Vagina (tissue), 2 donors: ENCODE results near the gene EHMT1. TPM values are rescaled to one million over a fixed set of nuclear protein-coding genes. Genes with fewer than 3 reads are reported as not detected.
A peak's percentile ranks its signal among the peaks of the same experiment; 100 is the strongest.
"Not testable (repeated sequence)": the region's sequence is repeated elsewhere in the genome, so short reads cannot be mapped to it uniquely, and the experiment has no call there.

ENCODE experiments used
- DNase-seq, 2 donors: peaks; one replicate each; pipeline ENCODE4 v3.0.0-alpha.2; 2017; ENCODE audit errors: extremely low spot score in 2 of 2
- H3K27ac ChIP-seq: fragments of 200-600 bp; sonication (generic); one replicate; pipeline ENCODE4 v1.5.1; 2019
- H3K27me3 ChIP-seq: fragments of 200-600 bp; sonication (generic); one replicate; pipeline ENCODE4 v1.5.1; 2019
- H3K36me3 ChIP-seq, 2 donors: fragments of 200-600 bp; sonication (generic); one replicate each; pipeline ENCODE4 v1.5.1; 2017 to 2019
- H3K4me1 ChIP-seq: fragments of 200-600 bp; sonication (generic); one replicate; pipeline ENCODE4 v1.5.1; 2019
- H3K4me3 ChIP-seq, 2 donors: fragments of 200-600 bp; sonication (generic); 1 replicate in 1 of 2; 2 replicates in 1 of 2; pipeline ENCODE4 v1.5.1; 2016 to 2019
- H3K9me3 ChIP-seq: fragments of 200-600 bp; sonication (generic); one replicate; pipeline ENCODE4 v1.5.1; 2019
- CTCF ChIP-seq, 3 experiments: fragments of 450-650 bp in 2 of 3; fragments of 200-600 bp in 1 of 3; sonication (generic) in 1 of 3; IDR thresholded peaks; one replicate each; pipeline ENCODE4 v1.5.1; 2017 to 2019; ENCODE audit warnings: antibody characterized with exemption in 3 of 3, mild to moderate bottlenecking in 2 of 3, moderate library complexity in 2 of 3
- POLR2A ChIP-seq, 2 donors: fragments of 450-650 bp; IDR thresholded peaks; one replicate each; pipeline ENCODE4 v1.6.1; 2017; ENCODE audit warnings: antibody characterized with exemption in 2 of 2, mild to moderate bottlenecking in 2 of 2, moderate library complexity in 2 of 2
- POLR2AphosphoS5 ChIP-seq, 2 donors: sonication (generic); formaldehyde crosslinking; IDR thresholded peaks; one replicate each; pipeline ENCODE4 v1.9.0; 2017; ENCODE audit warnings: antibody characterized with exemption in 2 of 2, mild to moderate bottlenecking in 2 of 2, low read depth in 1 of 2; ENCODE audit not compliant: insufficient read depth in 1 of 2
- intact Hi-C: fragments of 100-400 bp; cut with DNase I; formaldehyde crosslinking; loops from one replicate; pipeline ENCODE4 v1.15.1; 2023
- total RNA-seq: library from RNA; depleted of rRNA; stranded (reverse); fragments of >200 nt; gene quantifications from one replicate; pipeline ENCODE4 v1.2.3, GENCODE V29; 2016

EHMT1 gene
- total RNA-seq, 1 donor from 2014 or later: 65.8 TPM

GRCh38 chr9:137590123-137590468 is 28.7 kb upstream of the EHMT1 start:
- Histone ChIP-seq H3K27ac (no peak overlapping the region), H3K9me3 (no peaks in the 10 kb centered on the region), H3K4me3 (peak overlapping the region; percentile 68 to 70), H3K36me3 (peaks cover 0 to 26% of the 10 kb centered on the region in 2 donors), H3K27me3 (no peaks in the 10 kb centered on the region), H3K4me1 (peaks cover 28% of the 10 kb centered on the region)
- no peak for DNase-seq
- no peak for TF ChIP-seq CTCF (IDR thresholded peaks at IDR 0.05)
- no peak for TF ChIP-seq POLR2AphosphoS5 (IDR thresholded peaks at IDR 0.05; ENCODE audit: insufficient read depth in 1 of 2, low read depth in 1 of 2)
- TF ChIP-seq POLR2A (IDR thresholded peaks at IDR 0.05): no peak
- intact Hi-C loops: loop anchor here (1.0 kb wide), 1 partner anchor 30 kb away; no protein-coding TSS in a partner anchor

- Histone ChIP-seq H3K4me3 (peak within 1 kb of the TSS; percentile 68 to 90), H3K4me1 (peaks cover 28% of the 10 kb centered on the region), H3K27ac (no peak within 1 kb of the TSS), H3K9me3 (no peaks in the 10 kb centered on the region), H3K27me3 (no peaks in the 10 kb centered on the region), H3K36me3 (peaks cover 0 to 21% of the 10 kb centered on the region in 2 donors)
- intact Hi-C loops: loop anchor here (1.0 kb wide), 1 partner anchor 30 kb away; no protein-coding TSS in a partner anchor
- TF ChIP-seq POLR2A (IDR thresholded peaks at IDR 0.05): no peak
- TF ChIP-seq POLR2AphosphoS5 (IDR thresholded peaks at IDR 0.05; ENCODE audit: insufficient read depth in 1 of 2, low read depth in 1 of 2): no peak
- no peak for TF ChIP-seq CTCF (IDR thresholded peaks at IDR 0.05)
- no peak for DNase-seq
Measured at GRCh38 chr9:137590469-137591383, 28.1 kb upstream of the EHMT1 start, which contains the start of gene ZMYND19. ZMYND19 (minus strand) TSS chr9:137590512; CDS start chr9:137590263, 249 bp downstream.

- Histone ChIP-seq H3K27ac (no peak overlapping the region), H3K4me1 (peaks cover 28% of the 10 kb centered on the region), H3K4me3 (no peak overlapping the region), H3K27me3 (no peaks in the 10 kb centered on the region), H3K36me3 (peaks cover 0 to 6% of the 10 kb centered on the region in 2 donors), H3K9me3 (no peaks in the 10 kb centered on the region)
- intact Hi-C loops: no loop called here
- TF ChIP-seq POLR2AphosphoS5 (IDR thresholded peaks at IDR 0.05; ENCODE audit: insufficient read depth in 1 of 2, low read depth in 1 of 2): no peak
- no peak for DNase-seq
Measured at GRCh38 chr9:137592767-137593166, 26.0 kb upstream of the EHMT1 start.

GRCh38 chr9:137593176-137593575 is 25.6 kb upstream of the EHMT1 start:
- peaks cover 26% of the 10 kb centered on the region for H3K4me1 ChIP-seq
- H3K9me3 ChIP-seq: no peaks in the 10 kb centered on the region
- no peaks in the 10 kb centered on the region for H3K27me3 ChIP-seq
- DNase-seq: no peak
- H3K4me3 ChIP-seq: no peak overlapping the region
- no peak overlapping the region for H3K27ac ChIP-seq
- intact Hi-C loops: no loop called here
- peaks cover 0 to 3% of the 10 kb centered on the region in 2 donors for H3K36me3 ChIP-seq
- TF ChIP-seq POLR2A (IDR thresholded peaks at IDR 0.05) (no peak), CTCF (IDR thresholded peaks at IDR 0.05) (no peak), POLR2AphosphoS5 (IDR thresholded peaks at IDR 0.05; ENCODE audit: insufficient read depth in 1 of 2, low read depth in 1 of 2) (no peak)

- H3K27ac ChIP-seq, DNase-seq, H3K4me1 ChIP-seq, H3K9me3 ChIP-seq, H3K4me3 ChIP-seq, H3K36me3 ChIP-seq, intact Hi-C loops, H3K27me3 ChIP-seq: not testable (repeated sequence)
Measured at GRCh38 chr9:137596577-137596976, 22.2 kb upstream of the EHMT1 start.

GRCh38 chr9:137598943-137599342 is 19.9 kb upstream of the EHMT1 start:
- Histone ChIP-seq H3K9me3 (no peaks in the 10 kb centered on the region), H3K4me1 (no peaks in the 10 kb centered on the region), H3K4me3 (no peak overlapping the region), H3K27ac (no peak overlapping the region), H3K36me3 (no peaks in the 10 kb centered on the region), H3K27me3 (no peaks in the 10 kb centered on the region)
- DNase-seq: no peak
- TF ChIP-seq CTCF (IDR thresholded peaks at IDR 0.05) (no peak), POLR2A (IDR thresholded peaks at IDR 0.05) (no peak), POLR2AphosphoS5 (IDR thresholded peaks at IDR 0.05; ENCODE audit: insufficient read depth in 1 of 2, low read depth in 1 of 2) (no peak)
- intact Hi-C loops: no loop called here
